HG02981 (cell line): Measurements from ENCODE around the gene BCAP31.
"Not testable (repeated sequence)": the region's sequence is repeated elsewhere in the genome, so short reads cannot be mapped to it uniquely, and the experiment has no call there.

Source experiments
- ATAC-seq: cut with Tn5 transposase; IDR thresholded peaks from one replicate; pipeline ENCODE4 v1.9.1; 2021; ENCODE audit warnings: mild to moderate bottlenecking, moderate library complexity; ENCODE audit not compliant: unreplicated experiment

Gene BCAP31

DNA sequence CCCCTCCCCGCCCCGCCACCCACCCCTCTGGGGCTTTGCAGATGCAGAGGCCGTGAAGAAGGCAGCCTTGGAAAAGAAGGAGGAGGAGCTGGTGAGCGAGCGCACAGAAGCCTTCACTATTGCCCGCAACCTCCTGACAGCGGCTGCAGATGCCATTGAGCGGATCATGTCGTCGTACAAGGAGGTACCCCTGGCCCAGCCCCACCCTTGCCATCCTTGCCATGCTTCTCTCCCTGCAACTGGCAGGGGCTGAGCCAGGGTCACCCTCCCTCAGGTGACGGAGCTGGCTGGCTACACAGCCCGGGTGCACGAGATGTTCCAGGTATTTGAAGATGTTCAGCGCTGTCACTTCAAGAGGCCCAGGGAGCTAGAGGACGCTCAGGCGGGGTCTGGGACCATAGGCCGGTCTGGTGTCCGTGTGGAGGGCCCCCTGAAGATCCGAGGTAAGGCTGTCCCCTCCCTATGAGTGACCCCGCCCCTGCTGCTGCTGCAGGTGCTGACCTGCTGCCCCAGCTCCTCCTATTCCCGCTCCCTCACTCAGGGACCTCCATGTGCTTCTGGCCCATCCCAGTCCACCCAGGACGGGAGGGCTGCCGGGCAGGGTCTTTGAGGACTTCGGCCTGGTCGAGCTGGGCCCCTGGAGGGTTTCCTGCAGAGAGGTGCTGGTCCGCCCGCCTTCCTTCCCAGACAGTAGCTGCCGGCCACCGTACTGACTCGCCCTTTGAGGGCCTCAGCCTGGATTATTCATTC lies 12.1 kb upstream of the BCAP31 start:
- no peak for ATAC-seq

DNA sequence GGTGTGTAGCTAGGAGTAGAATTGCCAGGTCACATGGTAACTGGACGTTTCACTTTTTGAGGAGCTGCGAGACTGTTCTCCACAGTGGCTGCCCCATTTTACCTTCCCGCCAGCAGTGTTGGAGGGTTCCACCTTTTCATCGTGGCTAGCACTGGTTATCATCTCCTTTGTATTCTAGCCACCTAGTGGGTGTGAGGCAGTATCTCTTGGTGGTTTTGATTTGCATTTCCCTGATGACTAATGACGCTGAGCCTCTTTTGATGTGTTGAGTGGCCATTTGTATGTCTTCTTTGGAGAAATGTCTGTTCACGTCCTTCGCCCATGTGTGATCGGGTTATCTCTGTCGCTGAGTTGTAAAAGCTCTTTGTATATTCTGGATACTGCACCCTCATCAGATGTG lies 11.1 kb upstream of the BCAP31 start:
- ATAC-seq, result no peak

DNA sequence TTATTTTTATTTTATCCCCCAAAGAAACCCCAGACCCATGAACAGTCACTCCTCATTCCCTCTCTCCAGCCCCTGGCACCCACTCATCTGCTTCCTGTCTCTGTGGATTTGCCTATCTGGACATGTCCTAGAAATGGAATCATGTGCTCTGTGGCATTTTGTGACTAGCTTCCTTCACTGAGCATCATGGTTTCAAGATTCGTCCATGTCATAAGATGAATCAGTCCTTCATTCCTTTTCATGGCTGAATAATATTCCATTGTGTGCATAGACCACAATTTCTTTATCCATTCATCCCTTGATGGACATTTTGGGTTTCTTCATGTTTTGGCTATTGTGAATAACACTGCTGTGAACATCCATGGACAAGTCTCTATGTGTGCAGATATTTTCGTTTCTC lies 10.7 kb upstream of the BCAP31 start:
- ATAC-seq, result no peak

DNA sequence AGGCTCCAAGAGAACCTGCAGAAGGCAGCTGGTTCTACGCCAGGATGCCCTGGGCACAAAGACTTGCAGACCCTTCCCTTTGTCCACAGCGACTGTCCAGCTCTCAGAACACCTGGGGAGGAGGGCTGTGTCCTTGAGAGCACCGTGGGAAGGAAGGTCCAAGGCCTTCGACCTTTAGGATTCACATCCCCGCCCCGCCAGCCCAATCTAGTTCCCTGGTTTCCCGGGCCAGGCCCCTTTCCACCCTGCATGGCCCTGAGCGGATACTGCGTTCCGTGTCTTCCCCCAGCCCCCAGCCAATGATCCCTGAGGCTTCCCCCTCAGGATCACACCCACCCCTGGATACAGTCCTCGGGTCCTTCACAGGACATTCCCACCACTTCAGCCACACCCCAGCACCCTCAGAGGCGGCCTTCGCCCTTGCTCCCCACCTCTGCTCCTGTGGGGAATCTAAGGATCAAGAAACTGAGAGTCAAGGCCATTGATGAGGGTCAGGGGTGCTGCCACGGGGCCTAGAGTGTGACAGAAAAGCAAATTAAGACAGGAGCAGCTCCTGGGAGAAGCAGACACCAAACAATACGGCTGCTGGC lies 9.6 kb upstream of the BCAP31 start:
- no peak for ATAC-seq

DNA sequence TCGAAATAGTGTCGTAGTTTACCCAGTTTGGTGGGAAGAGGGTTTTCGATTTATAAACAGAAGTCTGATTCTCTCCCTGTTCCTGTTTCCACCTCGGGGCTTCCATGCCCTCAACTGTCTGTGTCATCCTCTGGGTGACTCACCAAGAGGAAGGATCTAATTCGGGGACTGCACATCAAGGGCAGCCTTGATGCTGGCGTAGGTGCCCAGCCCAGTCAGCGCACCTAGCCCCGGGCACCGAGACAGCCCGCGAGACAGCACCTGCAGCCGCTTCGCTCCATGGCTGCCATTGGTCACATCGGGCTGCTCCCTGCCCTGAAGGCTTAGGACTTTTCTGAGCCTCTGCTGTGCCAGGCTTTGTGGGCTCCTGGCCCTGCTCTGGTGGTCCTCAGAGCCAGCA lies 8.2 kb upstream of the BCAP31 start:
- ATAC-seq, result no peak

DNA sequence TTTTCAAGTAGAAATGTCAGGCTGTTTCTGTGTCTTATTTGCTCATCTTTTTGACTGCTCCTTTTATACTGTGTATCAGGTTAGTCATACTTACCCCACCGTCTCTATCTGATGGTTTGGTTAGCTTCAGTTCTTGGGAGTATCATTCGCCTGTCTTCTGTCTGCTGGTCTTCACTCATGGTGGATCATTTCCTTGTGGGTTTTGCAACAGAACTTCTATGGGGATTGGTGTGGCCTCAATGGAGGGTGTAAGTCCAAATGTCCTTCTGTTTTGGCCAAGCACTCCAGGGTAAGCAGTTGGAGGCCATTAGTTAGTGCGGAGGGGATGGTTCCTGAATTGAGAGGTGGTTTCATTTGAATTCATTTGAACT lies 7.6 kb upstream of the BCAP31 start:
- no peak for ATAC-seq

DNA sequence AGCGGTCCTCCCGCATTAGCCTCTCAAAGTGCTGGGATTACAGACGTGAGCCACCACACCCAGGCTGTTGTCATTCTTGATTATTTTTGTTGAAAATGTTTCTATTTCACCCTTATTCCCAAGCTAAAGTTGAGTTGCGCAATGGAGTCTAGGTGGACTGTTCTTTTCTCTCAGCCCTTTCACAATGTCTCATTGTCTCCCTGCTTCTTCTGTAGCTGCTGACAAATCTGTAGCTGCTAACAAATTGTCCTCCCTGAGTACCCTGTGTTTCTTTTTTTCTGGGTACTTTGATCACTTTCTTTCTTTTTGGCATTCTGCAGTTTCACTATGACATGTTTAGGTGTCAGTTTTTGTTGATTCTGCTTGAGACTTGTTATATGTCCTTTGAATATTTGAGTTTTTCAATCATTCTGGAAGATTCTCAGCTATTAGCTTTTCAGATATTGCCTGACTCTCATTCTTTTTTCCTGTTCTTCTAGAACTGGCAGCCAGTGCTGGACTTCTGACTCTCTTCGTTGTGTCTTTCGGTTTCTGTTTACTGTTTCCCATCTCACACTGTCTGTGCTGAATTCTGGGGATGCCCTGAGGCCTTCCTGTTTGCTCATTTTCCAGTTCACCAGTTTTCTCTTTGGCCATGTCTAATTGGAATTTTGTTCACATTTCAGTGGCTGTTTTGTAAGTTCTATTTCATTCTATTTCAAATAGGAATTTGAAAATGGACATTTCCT lies 7.1 kb upstream of the BCAP31 start:
- ATAC-seq, result no peak

DNA sequence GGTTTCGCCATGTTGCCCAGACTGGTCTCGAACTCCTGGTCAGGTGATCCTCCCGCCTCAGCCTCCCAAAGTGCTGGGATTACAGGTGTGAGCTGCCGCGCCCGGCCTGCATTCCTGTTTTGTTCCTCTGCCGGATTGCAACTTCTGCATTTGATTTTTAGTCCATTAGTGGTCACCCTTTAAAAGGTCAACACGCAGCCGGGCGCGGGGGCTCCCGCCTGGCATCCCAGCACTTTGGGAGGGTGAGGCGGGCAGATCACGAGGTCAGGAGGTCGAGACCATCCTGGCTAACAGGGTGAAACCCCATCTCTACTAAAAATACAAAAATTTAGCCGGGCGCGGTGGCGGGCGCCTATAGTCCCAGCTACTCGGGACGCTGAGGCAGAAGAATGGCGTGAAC lies 5.9 kb upstream of the BCAP31 start:
- not testable (repeated sequence) for ATAC-seq

DNA sequence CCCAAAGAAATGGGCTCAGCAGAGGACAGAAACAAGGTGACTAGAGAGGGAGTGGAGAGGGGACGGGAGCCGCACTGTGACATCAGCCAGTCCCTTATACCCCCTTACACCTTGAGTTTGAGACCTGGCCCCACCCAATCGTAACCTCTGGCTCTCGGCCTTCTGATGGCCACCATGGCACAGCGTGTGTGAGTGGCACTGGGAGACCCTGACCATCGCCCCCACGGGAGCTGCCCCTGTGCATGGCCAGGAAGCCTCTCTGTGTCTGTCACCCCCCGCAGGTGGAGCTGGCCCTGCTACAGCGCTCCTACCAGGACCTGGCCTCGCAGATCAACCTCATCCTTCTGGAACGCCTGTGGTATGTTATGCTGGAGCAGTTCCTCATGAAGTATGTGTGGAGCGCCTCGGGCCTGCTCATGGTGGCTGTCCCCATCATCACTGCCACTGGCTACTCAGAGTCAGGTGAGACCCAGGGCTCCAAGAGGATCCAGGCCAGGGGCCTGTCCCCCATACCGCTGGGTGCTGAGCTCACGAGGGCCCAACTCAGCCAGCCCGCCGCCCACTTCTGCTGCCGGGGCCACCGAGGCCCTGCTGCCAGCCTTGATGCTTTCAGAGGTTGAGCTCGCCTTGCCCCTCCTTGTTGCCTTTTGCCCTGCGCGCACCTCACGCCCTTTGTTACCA lies 4.9 kb upstream of the BCAP31 start:
- no peak for ATAC-seq

DNA sequence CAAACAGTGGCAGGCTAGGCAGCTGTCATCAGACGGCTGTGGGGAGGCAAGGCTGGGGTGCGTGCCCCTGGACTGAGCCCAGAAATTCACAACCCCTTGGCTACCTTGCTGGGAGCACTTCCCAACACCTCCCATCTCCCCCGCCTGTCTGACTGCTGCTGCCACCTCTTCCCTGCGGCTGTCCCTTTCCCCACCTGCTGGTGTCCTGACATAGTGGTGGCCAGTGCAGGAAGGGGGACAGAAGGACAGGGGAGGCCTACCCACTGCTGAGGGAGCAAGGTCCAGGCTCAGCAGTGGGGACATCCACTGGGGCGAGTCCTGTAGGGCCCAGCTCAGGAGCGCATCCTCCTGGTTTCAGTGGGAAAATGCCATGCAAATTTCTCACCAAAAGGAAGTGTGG lies 3.9 kb upstream of the BCAP31 start:
- ATAC-seq, result no peak

DNA sequence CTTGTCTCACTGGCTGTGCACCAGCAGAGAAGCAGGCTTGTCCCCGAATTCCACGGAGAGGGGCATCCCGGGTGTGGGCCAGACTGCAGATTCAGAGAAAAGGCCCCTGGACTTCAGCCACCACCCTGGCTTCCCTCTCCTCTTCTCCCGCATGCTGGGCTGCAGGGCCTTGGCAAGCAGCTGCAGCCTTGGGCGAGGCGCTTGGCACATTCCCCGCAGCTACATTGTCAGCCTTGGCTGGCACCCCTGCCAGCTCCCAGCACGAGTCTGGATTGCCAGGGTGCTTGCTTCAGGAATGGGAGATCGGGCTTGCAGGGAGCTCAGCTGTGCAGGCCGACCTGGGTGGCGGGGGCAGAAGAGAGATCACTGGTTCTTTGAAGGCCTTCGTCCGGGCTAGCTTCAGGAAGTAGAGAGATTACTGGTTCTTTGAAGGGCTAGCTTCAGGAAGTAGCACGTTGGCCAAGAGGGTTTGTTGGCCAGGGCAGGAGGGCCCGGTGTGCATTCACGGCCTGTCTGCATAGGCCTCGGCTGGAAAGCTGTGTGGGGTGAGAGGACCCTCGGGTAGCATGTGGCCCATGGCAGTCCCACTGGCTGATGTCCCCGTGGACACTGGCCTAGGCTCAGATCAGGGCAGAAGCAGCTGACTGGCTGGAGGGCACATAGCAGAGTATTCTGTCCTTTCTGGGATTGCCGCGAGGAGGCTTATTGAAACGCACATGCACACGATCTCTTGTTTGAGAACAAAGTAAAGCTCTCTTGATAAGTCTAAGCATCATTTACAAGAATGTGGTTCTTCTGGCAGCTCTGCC lies 3.1 kb upstream of the BCAP31 start:
- no peak for ATAC-seq

DNA sequence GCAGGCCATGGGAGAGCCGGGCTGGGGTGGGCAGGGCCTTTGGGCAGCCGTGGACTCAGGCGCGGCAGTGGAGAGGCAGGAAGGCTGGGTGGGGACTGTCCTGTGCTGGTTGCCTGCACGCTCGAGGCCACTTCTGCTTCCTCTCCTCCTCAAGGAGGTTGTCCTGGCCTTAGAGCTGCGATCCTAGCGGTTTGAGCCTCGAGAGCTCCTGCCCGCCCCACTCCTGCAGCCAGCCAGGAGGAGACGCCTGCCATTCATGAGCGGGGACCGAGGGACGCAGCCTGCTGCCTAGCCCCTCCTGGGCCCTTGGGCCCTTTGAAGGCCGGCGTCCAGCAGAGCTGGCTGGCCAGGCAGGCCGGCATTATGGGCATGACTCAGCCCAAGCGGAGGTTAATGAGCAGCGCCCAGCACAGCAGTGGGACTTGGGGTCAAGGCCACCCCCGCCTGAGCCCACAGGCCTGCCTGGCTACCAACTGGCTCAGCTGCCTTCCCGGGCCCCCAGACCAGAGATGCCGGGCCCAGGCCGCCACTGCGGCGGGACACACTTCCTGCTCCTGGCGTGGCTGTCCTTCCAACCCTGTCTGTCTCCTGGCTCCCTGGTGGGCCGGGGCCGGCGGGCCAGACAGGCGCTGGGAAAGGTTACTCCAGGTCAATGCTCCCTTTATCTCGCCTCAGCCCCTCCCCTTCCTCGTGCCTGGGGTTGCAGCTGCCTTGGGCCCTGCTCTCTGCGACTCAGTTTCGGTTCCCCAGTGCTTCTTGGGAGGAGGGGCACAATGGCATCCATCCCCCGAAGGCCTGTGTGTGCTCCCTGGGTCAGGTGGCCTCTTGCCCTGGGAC lies 2.3 kb upstream of the BCAP31 start:
- peak; percentile 48 for ATAC-seq

DNA sequence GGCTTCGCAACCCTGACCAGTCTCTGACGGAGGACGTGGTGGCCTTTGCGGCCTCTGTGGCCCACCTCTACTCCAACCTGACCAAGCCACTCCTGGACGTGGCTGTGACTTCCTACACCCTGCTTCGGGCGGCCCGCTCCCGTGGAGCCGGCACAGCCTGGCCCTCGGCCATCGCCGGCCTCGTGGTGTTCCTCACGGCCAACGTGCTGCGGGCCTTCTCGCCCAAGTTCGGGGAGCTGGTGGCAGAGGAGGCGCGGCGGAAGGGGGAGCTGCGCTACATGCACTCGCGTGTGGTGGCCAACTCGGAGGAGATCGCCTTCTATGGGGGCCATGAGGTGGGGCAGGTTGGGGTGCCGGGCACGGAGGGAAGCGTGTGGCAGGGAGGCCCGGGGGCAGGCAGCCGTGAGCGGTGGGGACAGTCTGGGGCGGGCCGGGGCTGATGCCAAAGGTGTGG lies 1.7 kb upstream of the BCAP31 start:
- ATAC-seq, result no peak

DNA sequence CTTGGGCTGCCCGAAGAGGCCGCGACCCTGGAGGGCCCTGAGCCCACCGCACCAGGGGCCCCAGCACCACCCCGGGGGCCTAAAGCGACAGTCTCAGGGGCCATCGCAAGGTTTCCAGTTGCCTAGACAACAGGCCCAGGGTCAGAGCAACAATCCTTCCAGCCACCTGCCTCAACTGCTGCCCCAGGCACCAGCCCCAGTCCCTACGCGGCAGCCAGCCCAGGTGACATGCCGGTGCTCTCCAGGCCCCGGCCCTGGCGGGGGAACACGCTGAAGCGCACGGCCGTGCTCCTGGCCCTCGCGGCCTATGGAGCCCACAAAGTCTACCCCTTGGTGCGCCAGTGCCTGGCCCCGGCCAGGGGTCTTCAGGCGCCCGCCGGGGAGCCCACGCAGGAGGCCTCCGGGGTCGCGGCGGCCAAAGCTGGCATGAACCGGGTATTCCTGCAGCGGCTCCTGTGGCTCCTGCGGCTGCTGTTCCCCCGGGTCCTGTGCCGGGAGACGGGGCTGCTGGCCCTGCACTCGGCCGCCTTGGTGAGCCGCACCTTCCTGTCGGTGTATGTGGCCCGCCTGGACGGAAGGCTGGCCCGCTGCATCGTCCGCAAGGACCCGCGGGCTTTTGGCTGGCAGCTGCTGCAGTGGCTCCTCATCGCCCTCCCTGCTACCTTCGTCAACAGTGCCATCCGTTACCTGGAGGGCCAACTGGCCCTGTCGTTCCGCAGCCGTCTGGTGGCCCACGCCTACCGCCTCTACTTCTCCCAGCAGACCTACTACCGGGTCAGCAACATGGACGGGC lies 1.0 kb upstream of the BCAP31 start:
- ATAC-seq, result no peak

DNA sequence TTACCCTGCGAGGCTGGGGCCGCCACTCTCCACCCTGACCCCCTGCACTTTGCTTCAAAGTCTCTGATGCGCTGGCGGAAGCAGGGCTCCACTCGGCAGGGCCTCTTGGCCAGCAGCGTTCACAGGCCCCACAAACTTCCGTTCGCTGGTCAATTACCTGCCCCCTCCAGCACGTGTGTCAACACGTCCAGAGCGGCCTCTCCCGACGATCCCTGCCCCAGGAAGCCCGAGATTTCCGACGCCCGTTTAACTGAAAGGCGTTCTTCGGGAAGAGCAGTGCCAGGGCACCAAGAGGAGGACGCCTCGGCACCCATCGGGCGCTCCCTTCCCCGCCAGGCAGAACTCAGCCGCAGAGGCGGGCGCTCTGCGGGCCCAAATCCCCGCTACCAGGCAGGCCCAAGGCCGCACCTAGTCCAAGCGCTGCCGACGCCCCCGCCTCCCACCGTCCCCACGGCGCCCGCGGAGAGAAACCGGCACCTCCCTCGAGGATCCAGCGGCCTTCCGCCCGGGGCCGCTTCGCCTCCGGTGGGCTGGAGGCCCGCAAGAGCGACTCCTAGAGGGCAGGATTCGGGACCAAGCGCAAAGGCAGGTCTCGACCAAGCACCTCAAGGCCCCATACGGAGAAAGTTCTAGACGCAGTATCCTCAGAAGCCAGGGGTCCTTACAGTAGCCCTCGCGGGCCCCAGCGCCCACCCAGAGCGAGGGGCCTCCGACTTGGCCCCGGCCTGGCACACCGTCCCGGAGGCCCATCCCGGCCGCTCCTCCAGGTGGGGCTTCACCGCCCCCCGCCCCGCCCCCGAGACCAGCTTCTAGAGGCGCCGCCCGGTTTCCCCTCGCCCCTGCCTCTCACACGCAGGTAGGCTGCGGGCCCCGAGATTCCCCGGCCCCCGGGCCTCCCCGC lies 586 bp downstream of the BCAP31 start:
- peak; percentile 26 for ATAC-seq

DNA sequence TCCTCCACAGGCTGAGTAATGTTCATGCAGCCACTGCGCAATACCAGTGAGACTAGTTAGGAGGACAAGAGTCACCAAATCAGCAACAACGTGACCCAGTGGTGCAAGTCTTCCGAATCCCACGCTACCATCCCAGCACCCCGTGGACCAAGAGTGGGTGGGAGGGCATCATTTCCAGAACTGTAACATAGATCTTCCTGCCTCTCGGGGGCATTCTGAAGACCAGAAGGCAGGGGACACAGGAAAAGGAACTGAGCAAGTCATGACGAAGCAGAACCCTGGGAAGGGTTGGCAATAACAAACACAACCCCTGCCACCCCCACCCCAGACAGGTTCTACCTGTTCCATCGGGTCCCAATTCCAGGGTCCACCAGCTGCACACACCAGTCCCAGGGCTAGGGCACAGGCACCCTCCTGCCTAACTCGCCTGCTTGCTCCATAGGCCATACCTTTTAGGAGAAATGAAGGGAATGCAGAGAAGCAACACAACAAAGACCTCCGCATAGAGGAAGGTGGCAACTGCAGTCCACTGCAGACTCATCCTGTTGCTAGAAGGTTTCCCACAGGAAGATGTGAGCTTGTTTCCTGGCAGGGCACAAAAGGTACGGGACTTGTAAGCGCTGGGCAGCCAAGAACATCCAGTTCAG lies 1.4 kb downstream of the BCAP31 start:
- ATAC-seq, result no peak

DNA sequence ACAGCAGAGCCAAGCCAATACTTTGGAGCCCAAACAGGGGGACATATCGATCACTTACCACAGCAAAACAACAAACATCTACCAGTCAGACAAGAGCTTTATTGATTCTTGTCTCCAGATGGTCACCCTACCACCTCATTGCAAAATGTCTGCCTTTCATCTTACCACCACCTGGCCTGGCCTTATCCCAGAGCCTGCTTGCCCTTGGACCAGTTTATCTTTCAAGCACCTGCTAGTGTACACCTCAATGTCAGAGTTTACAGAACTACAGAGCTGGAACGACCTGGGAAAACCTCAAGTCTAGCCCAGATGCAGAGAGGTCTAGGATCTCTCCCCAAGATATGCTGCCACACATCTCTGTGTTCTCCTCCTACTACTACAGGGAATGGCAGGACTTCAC lies 4.5 kb downstream of the BCAP31 start:
- no peak for ATAC-seq

DNA sequence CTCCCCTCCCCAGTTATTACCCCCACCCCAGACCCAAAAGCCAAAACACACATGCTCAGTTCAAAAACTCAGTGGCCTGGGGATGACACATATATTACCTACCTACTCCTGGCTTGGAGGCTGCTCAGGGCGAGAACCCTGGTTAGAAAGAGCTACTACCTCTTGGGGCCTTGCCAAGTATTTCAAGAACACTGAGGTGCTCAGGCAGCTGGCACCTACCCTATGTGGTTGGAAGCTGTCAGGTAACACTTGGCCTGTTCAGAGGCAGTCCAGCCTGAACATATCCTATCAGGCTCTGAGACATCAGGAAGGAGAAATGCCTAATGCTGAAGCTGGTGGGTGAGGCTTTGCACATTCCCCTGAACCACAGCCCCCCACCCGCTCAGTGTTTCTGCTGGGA lies 4.9 kb downstream of the BCAP31 start:
- ATAC-seq, result no peak
